ENCODE data around the gene TSPAN16.

The TSPAN16 gene

DNA sequence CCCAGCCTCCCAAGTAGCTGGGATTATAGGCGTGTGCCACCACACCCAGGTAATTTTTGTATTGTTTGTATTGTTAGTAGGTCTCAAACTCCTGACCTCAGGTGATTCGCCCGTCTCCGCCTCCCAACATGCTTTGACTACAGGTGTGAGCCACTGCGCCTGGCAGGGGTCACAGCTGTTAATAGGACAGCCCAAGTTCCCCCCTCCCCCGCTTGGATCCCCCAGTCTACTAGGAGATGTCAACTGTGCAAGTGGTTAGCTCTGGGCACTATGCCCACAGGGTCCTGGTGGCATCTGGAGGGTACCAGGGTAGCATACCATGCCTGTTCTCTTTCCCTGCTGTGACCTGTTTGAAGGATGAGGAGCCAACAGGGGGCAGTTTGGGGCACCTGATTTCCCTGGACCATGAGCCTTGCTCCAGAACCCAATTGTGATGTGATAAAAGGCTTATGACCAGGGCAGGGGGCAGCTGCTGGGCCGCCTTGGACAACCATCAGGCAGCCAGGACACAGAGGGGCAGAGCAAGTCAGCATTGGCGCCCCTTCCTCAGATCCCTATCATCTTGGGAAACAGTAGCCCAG is at the start of gene TSPAN16:
Gene TSPAN16, plus strand, starts transcription at position 496 of the 581 bp plus-strand sequence. CDS start 138 bp downstream, outside the sequence.
- DNase-seq, result no peak

GRCh38 chr19:11246941-11247340 is 49.0 kb upstream of the TSPAN16 start:
- no peak for DNase-seq

DNA sequence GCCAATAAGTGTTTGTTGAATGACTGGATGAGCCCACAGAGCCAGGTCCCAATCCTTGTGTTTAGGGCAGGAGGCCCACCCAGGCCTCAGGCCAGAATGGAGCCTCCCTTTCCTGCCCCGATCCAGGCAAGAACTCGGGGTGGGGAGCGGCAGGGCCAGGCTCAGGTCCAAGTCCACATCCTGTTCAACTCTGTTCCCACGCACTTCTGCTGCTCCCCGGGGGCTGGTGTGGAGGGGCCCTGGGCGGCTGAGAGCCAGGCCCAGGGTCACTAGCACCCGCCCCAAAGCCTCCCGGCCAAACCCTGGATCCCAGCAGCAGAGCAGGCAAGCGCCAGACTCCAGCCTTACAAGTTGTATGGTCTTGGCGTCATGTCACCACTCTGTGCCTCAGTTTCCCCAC is 48.6 kb upstream of the TSPAN16 start:
- DNase-seq, result no peak

- no peak for DNase-seq
Observed at GRCh38 chr19:11247934-11248333, 48.0 kb upstream of the TSPAN16 start.

DNA sequence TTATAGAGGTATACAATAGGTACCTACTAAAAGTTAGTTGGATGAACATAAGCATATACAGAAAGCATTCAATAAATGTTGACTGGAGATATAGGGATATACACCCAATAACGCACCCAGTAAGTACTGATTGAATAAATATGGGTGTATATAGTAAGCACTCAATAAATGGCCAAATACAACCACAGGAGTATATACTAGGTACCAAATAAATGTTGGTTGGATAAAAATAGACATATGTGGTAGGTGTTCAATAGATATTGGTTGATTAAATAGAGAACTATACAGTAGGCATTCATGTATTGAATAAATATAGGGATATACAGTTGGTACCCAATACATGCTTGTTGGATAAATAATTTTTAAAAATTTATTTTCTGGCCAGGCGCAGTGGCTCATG is 47.1 kb upstream of the TSPAN16 start:
- no peak for DNase-seq

DNA sequence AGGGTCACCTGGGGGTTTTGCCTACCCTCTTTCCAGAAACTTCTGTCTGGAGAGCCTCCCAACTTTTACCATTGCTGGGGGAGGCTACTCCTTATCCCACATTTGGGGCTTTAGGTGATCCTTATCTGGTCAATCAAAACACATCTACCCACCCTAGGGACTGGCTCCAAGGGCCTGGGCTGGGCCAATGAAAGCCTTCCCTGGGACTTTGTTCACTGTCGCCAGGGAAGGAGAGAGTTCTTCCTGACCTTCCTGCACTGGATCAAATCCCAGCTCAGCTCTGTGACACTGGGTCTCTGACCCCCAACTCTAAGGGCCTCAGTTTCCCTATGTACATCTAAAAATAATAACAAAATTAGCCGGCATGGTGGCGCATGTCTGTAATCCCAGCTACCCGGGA is 44.7 kb upstream of the TSPAN16 start:
- DNase-seq, result no peak

GRCh38 chr19:11251650-11252314 is 44.2 kb upstream of the TSPAN16 start:
- no peak for DNase-seq

GRCh38 chr19:11252665-11253355 is 43.1 kb upstream of the TSPAN16 start:
- no peak for DNase-seq

- DNase-seq, result no peak
Observed at GRCh38 chr19:11254666-11255065, 41.3 kb upstream of the TSPAN16 start.

DNA sequence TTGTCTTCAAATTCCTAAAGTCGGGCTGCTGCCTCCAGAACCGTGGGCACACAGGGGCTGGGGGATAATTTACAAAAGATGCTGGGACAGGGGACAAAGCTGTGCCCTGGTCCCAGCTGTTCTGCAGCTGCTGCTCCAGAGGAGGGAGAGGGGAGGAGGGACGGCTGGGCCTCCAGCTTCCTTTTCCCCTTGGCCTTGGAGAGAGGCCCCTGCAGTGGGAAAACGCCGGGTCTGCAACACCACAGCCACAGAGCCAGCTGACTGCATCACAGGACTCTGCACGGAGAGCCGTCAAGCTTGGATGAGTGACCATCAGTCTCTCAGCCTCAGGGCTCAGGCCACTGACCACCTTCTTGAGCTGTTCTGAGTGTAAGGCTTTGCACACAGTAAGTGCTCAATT is 39.8 kb upstream of the TSPAN16 start:
- DNase-seq, result no peak

DNA sequence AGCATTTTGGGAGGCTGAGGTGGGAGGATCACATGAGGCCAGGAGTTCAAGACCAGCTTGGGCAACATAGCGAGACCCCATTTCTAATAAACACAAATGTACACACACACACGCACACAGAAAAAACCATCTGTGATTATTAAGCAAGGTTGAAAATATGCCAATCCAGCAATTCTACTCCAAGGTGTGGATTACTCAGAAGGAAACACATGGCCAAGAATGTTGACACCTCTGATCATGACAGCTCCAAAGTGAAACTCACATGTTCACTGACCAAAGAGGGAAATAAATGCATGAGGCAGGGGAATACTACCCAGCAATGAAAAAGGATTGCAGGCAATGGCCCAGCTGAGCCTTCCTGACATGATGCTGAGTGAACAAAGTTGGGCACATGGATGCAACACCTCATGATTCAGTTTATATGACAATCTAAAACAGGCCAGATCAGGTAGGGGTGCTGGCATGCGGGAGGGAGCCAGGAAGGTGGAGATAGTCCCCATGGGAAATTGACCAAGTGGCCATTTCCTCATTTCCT is 38.0 kb upstream of the TSPAN16 start:
- DNase-seq, result no peak

DNA sequence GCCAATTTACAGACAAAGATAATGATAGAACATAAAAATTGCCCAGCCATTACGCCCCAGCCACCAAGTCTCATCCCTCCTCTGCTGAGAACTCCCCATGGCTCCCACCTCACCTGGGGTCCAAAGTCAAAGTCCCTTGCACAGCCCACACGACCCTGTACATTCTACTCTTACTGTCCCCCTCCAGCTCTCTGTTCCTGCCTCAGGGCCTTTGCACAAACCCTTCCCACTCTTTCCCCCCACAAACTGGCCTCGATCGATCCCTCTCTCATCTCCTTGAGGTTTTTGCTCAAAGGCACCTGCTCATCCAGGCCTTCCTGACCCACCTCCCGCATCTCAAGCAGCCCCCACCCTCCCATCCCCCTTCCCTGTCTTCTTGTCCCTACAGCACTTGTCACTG is 35.0 kb upstream of the TSPAN16 start:
- DNase-seq, result no peak

DNA sequence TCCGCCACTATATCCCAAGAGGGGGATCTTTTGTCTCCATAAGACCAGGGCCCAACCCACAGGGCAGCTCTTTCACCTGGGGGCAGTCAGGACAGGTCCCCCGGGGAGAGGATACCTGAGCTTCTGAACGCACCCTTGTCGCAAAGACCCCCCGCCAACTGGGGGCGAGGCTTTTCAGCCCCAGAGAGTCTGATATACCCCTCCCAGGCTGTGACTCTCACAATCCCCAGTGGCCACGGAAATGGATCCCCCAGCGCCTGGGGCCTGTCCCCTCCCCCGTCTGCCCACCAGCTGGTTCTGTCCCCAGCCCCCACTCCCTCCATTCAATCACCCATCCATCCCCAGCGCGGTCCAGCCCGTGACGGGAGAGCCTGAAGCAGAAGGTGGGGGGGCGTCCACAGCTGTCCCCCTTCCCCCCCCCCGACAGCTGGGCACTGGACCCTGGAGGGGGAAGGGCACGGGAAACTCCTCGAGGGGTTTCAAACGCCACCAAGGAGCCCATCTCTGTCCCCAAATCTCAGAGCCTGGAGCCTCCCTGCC is 34.5 kb upstream of the TSPAN16 start:
- no peak for DNase-seq

- DNase-seq, result no peak
Observed at GRCh38 chr19:11261971-11262839, 33.8 kb upstream of the TSPAN16 start, which contains the start of gene DOCK6. Gene DOCK6 (minus strand): TSS chr19:11262524. CDS start chr19:11262440, 84 bp downstream.

DNA sequence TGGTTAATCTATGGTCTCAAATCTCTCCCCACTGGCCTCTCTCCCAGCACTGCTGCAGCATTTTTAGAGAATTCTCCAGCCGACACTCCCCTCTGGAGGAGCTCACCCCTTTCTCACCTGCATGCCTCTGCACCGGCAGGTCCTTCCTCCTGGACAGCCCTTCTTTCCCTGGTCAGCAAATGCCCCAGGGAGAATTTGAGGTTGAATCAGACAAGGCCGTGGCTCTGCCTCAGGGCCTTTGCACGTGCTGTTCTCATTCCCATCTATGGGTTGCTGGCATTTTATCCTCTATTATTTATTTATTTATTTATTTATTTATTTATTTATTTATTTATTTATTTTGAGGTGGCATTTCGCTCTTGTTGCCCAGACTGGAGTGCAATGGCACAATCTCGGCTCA is 32.2 kb upstream of the TSPAN16 start:
- DNase-seq, result no peak

DNA sequence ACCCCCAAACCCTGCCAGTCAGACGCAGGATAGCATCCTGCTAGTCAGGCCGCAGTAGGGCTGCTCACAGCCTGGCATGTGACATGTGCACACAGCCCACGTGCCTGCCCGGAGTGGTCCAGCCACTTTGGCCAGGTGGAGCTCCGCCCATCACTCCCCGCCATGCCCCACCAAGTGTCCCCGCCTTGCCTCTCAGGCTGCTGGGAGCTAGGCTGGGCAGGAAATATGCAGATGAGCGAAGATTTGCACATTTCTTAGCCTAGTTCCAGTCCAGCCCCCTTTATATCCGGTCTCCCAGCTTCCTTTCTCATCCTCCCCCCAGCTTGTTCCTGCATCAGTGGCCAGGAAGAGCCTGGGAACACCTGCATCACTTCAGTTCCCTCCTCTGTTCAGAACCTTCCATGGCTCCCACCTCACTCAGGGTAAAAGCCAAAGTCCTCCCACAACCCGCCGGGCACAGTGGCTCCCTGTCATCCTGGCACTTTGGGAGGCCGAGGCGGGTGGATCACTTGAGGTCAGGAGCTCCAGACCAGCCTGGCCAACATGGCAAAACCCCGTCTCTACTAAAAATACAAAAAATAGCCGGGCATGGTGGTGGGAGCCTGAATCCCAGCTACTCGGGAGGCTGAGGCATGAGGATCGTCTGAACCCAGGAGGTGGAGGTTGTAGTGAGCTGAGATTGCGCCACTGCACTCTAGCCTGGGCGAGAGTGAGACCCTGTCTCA is 31.3 kb upstream of the TSPAN16 start:
- DNase-seq, result no peak

DNA sequence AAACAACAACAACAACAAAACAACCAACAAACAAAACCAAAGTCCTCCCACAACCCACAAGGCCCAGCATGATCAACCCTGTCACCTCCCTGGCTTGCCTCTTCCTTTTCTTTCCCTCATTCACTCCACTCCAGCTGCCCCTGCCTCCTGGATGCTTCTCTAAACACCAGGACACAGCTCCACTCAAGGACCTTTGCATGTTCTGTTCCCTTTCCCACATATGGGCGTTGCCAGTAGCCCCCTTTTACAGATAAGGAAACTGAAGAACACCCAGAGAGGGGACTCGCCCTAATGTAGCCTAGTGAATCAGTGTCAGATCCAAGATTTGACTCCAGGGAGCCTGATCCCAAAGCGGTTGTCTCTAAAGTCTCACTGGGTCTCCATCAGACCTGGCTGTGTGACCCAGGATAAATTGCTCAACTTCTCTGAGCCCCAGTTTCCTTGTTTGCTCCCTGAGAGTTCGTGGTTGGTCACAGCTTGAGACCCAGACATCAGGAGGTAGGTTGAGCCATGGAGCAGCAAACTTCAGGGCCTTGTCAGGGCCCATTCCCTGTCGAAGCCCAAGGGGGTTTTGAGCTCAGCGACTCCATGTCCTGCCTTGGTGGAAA is 30.7 kb upstream of the TSPAN16 start:
- no peak for DNase-seq

- no peak for DNase-seq
Observed at GRCh38 chr19:11265785-11266236, 30.1 kb upstream of the TSPAN16 start.

GRCh38 chr19:11267316-11268085 is 28.5 kb upstream of the TSPAN16 start:
- no peak for DNase-seq

DNA sequence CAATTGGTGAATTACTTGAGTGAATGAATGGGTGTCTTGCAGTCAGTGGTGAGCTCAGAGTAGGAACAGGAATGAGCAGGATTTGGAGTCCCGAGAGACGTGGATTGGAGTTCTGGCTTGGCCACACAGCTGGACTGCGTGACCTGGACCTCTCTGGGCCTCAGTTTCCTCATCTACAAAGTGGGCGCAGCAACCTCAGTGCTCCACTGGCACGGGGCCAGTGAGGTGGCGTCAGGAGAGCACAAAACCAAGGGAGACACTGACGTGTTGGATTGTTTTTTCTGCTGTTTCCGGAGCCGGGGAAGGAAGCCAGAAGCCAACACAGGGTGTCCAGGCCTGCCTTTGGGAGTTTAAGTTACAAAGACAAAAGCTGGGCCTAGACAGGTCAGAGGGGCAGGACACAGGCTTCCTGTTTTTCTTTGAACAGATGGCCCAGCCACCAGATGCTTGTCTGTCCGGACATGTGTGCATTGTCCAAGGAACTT is 27.1 kb upstream of the TSPAN16 start:
- DNase-seq, result no peak
